HG03159 (cell line): ENCODE results near the gene CDKN3.
"Not testable (repeated sequence)": the region's sequence is repeated elsewhere in the genome, so short reads cannot be mapped to it uniquely, and the experiment has no call there.

Experiments
- ATAC-seq: cut with Tn5 transposase; IDR thresholded peaks from one replicate; pipeline ENCODE4 v1.9.1; 2021; ENCODE audit warnings: mild to moderate bottlenecking, moderate library complexity; ENCODE audit not compliant: unreplicated experiment

Gene CDKN3

GRCh38 chr14:54423991-54424390 lies 27.2 kb downstream of the CDKN3 start:
- ATAC-seq, result no peak

GRCh38 chr14:54424479-54424901 lies 27.7 kb downstream of the CDKN3 start:
- no peak for ATAC-seq

- no peak for ATAC-seq
Observed at GRCh38 chr14:54425068-54425467, 28.3 kb downstream of the CDKN3 start.

- ATAC-seq, result no peak
Observed at GRCh38 chr14:54425537-54426274, 28.9 kb downstream of the CDKN3 start.

GRCh38 chr14:54427871-54428270 lies 31.1 kb downstream of the CDKN3 start:
- no peak for ATAC-seq

GRCh38 chr14:54428527-54428926 lies 31.7 kb downstream of the CDKN3 start:
- ATAC-seq, result no peak

GRCh38 chr14:54435500-54435981 lies 38.7 kb downstream of the CDKN3 start:
- ATAC-seq, result peak; percentile 67

- not testable (repeated sequence) for ATAC-seq
Observed at GRCh38 chr14:54437954-54438353, 41.1 kb downstream of the CDKN3 start.

- ATAC-seq, result no peak
Observed at GRCh38 chr14:54438703-54439102, 41.9 kb downstream of the CDKN3 start.

- ATAC-seq, result no peak
Observed at GRCh38 chr14:54440037-54440436, 43.2 kb downstream of the CDKN3 start.

GRCh38 chr14:54440476-54440872 lies 43.7 kb downstream of the CDKN3 start:
- no peak for ATAC-seq

GRCh38 chr14:54440873-54441868 lies 44.4 kb downstream of the CDKN3 start, which contains the start of gene CNIH1:
Gene CNIH1, minus strand, starts transcription at chr14:54441374. Its CDS starts 47 bp downstream, at chr14:54441327.
- ATAC-seq, result peak; percentile 96

GRCh38 chr14:54442961-54443360 lies 46.2 kb downstream of the CDKN3 start:
- ATAC-seq, result not testable (repeated sequence)

GRCh38 chr14:54443981-54444380 lies 47.2 kb downstream of the CDKN3 start:
- no peak for ATAC-seq

GRCh38 chr14:54444681-54445080 lies 47.9 kb downstream of the CDKN3 start:
- ATAC-seq, result no peak

- ATAC-seq, result no peak
Observed at GRCh38 chr14:54446161-54446693, 49.4 kb downstream of the CDKN3 start.

- ATAC-seq, result no peak
Observed at GRCh38 chr14:54447231-54447692, 50.5 kb downstream of the CDKN3 start.

GRCh38 chr14:54450535-54450934 lies 53.7 kb downstream of the CDKN3 start:
- ATAC-seq, result no peak

GRCh38 chr14:54451121-54451601 lies 54.4 kb downstream of the CDKN3 start:
- no peak for ATAC-seq

GRCh38 chr14:54451961-54452360 lies 55.2 kb downstream of the CDKN3 start:
- no peak for ATAC-seq

GRCh38 chr14:54453252-54453651 lies 56.4 kb downstream of the CDKN3 start:
- no peak for ATAC-seq
